Iris pigment epithelial cell (primary cell): Measurements from ENCODE around the gene MMADHC.

Source experiments
- DNase-seq: peaks from one replicate; pipeline ENCODE4 v3.0.0-alpha.2; 2011; ENCODE audit warnings: low read depth

Gene MMADHC

DNA sequence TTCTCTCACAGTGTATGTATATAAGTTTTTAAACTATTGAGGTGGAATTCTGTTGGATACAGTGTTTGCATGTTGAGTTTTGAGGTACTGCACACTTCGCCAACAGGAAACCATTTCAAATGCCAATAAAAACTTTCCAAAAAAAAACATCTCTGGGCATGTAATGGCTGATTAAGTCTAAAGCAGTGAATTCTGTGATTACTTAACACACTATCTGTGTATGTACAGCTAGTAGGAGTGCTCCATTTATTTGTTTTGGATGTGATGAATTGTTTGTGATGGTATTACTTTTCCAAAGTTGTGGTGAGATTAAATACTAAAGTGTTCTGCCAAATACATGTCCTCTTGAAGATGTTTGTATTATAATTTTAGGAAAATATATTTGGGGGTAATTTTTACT, 31.1 kb downstream of the MMADHC start:
- no peak for DNase-seq

DNA sequence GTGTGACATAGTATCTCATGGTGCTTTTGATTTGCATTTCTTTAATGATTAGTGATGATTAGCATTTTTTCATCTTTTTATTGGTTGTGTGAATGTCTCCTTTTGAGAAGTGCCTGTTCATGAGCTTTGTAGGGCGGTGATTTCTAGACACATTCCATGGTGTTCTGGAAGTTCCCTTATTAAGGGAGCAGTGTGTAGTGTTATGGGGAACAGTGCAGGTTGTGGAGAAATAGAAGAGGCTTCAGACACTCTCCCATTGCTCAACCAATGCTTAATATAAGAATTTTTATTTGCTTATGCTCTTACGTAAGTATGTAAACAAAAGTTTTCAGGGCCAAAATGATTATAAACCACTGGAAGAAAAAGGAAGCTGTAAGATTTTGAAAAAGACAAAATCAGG, 34.7 kb downstream of the MMADHC start:
- DNase-seq, result no peak

GRCh38 chr2:149552226-149552625, 35.3 kb downstream of the MMADHC start:
- DNase-seq, result no peak

DNA sequence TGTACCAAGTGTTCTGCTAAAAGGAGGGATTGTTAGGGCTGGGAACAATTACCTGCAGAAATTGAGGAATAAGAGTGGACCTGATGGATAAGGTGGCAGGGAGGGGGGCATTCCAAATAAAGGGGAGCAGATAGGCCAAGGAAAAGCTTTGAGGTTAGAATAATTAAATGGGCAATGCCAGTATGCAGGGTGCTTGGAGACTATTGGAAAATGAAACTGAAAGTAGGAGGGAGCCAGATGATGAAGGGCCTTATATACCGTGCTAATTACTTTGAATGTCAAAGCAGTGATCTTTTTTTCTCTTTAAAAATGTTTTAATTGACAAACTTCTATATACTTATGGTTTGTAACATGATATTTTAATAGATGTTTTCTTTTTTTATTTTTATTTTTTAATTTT, 42.9 kb downstream of the MMADHC start:
- DNase-seq, result no peak

DNA sequence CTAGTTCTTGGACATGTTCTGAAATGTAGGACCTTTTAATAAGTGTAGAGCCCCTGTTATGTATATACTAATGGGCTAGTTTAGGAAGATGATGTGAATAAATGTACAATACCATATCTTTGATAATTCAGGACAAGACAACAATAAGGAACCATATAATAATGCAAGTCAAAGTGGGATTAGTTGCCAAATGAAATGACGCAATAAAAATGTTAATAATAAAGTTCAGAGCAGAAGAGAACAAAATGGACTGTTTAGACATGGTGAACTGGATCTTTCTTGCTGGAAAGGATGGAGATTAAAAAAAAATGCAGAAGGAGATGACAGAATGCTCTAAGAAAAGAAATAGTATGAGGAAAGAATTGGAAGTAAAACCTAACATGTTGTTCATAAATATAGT, 43.7 kb downstream of the MMADHC start:
- DNase-seq, result no peak

DNA sequence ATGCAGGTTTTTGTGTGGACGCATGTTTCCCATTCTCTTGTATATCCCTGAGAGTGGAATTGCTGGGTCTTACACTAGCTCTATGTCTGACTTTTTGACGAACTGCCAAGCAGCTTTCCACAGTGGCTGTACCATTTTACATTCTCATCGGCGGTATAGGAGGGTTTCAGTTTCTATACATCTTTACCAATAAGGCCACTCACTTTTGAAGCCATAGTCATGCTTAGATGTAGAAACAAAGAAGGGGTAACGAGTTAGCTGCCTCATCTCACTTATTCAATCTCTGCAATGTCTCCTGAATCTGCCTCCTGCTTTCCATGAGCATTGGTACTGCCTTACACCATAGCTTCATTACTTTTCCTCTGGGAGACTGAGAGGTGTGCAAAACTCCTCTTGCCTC, 47.4 kb downstream of the MMADHC start:
- no peak for DNase-seq

GRCh38 chr2:149538138-149538833, 49.3 kb downstream of the MMADHC start:
- DNase-seq, result no peak

GRCh38 chr2:149537092-149537726, 50.4 kb downstream of the MMADHC start:
- DNase-seq, result no peak

DNA sequence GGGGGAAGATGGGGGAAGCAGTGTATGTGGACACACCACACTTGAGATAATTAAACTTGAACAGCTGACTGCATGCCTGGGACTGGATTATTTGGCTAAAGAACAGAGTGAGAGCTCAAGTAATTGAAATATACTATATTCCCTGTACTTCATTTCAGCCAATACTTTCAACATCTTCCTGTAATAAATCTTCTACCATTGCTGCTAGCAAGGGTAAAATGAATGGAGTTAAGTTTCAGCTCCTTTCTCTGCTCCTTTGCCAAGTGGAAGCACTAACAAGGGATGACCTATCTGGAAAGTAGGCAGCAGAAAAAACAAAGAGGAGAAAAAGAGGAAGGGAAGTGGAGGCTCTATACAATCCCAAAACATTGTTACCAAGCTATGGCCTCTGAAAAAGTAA, 50.9 kb downstream of the MMADHC start:
- DNase-seq, result no peak

DNA sequence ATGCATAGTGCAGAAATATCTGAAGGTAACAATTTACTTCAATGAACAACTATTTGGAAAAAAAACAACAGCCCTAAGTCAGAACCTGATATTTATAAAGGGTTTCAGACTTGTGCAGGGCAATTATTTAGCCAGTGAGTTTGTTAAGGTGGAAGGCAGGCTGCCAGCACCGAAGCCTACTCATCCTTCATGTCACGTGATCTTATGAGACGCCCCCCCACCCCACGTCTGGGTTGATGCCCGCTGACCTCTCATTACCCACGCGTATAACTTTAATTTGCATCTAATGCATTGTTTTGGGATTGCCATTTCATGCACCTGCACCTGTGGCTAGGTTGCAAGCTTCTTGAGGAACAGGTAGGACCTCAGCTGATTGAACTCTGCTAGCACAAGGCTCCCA, 52.9 kb downstream of the MMADHC start:
- no peak for DNase-seq

DNA sequence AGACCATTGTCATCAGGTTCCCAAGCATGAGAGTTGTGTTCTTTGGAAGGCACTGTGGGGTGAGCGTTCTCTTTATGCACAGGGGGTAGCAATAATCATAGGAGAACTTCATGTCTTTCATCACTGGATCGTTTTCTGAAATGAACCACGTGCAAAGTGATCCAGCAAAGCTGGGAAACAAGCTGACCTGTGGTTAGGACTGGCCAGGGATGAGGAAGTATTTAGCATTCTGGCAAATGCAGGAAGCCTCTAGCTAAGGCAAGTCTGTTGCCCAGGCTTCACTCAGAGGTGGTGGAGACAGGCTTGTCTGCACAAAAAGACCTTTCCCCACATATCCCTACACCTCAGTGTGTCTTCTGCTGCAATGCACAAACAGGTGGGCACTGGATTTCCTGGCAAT, 58.6 kb downstream of the MMADHC start:
- DNase-seq, result no peak

DNA sequence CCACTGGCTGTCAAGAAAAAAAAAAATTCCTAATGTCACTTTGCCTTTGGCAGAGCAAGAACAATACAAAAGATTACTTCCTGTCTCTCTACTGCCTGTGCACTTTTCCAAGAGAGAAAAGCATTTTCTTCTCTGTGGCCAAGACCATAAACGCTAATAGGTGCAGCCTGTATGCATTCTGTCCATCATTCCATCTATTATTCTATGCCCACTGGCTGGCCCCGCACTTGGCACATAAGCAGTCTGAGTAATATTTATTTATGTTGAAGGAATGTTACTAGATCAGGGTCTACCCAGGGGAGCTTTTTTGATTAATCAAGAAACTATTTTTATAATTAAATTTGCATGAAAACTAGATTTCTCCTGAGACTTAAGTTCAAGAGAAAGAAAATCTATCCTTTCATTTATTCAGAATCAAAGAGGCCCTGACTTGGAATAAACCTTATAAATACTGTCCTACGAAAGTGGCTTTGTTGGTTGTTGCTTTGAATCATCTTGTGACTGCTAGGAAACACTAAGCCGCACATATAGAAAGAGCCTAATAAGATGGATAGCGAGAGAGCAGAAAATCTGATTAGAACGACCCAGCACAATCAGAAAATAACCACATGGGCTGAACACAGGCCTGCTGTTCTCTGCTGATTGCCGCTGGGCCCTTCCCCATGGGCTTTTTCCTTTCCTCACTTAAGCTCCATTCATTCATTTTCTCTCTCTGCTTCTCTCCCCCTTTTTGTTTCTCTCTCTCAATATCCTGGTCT, 59.4 kb downstream of the MMADHC start:
- DNase-seq, result no peak

DNA sequence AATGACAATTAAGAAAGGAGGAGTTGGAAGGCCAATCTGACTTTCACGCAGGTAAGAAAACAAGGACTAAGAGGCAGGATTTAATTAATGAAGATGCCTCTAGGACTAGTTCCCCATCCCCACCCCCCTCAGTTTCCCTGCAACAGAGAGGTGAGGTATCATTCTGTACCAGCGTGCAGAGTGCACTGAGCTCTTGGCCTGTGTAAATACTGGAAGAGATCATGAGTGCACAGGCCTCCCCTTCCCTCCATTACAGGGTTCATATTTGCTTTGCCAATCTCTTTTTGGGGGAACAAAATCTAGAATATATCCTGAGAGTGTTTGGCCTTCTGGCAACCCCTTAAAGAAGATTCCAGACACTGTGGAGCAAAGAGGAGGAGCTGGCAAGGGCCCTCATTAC, 60.9 kb downstream of the MMADHC start:
- no peak for DNase-seq

GRCh38 chr2:149525323-149525722, 62.3 kb downstream of the MMADHC start:
- no peak for DNase-seq
